ENCODE measurements around the gene RASGEF1B. TPM values are rescaled to one million over a fixed set of nuclear protein-coding genes. Genes with fewer than 3 reads are reported as not detected.

The RASGEF1B gene
- total RNA-seq, 1 donor from 2014 or later = 0.77 TPM

GRCh38 chr4:81429607-81430006 lies 42.1 kb downstream of the RASGEF1B start:
- FAIRE-seq (no peak), DNase-seq (ENCODE audit: low read depth) (no peak)
- H3K36me3 ChIP-seq (ENCODE audit: insufficient read depth, low read length) = no peaks in the 10 kb centered on the region
- H3K27ac ChIP-seq (ENCODE audit: low read depth, low read length) = no peak overlapping the region
- Mint-ChIP-seq H3K9me3 (ENCODE audit: unreplicated experiment) (no peaks in the 10 kb centered on the region), H3K4me3 (ENCODE audit: unreplicated experiment) (no peak overlapping the region), H3K4me1 (ENCODE audit: low read depth, unreplicated experiment) (peaks cover 7% of the 10 kb centered on the region), H3K36me3 (ENCODE audit: low read depth, unreplicated experiment) (peaks cover 5% of the 10 kb centered on the region), H3K27me3 (ENCODE audit: low read depth, unreplicated experiment) (no peaks in the 10 kb centered on the region), H3K27ac (ENCODE audit: unreplicated experiment) (no peak overlapping the region)
- TF ChIP-seq EZH2 (IDR thresholded peaks at IDR 0.05; ENCODE audit: insufficient read depth, low read length) (no peak), CTCF (IDR thresholded peaks at IDR 0.05; ENCODE audit: insufficient read depth, low read depth, low read length) (no peak)
- no peaks in the 10 kb centered on the region for H3K27me3 ChIP-seq (ENCODE audit: insufficient read depth, low read length)
- peaks cover 7% of the 10 kb centered on the region for H3K4me1 ChIP-seq (ENCODE audit: insufficient read depth, low read length)
- no peak overlapping the region for H3K9ac ChIP-seq (ENCODE audit: low read length)
- H3K9me3 ChIP-seq (ENCODE audit: insufficient read depth, low read depth, low read length) = no peaks in the 10 kb centered on the region
- no peak overlapping the region for H3K4me3 ChIP-seq (ENCODE audit: insufficient read depth, low read depth, low read length)
- H3K79me2 ChIP-seq (ENCODE audit: insufficient read depth, low read length) = no peaks in the 10 kb centered on the region
- no peak overlapping the region for H2AFZ ChIP-seq (ENCODE audit: low read depth, low read length)
- H3K4me2 ChIP-seq (ENCODE audit: low read length) = no peak overlapping the region
- no peaks in the 10 kb centered on the region for H4K20me1 ChIP-seq (ENCODE audit: insufficient read depth, low read length)

- Histone ChIP-seq H3K36me3 (ENCODE audit: insufficient read depth, low read length) (no peaks in the 10 kb centered on the region), H3K79me2 (ENCODE audit: insufficient read depth, low read length) (no peaks in the 10 kb centered on the region), H3K27me3 (ENCODE audit: insufficient read depth, low read length) (no peaks in the 10 kb centered on the region), H3K9ac (ENCODE audit: low read length) (no peak overlapping the region), H4K20me1 (ENCODE audit: insufficient read depth, low read length) (no peaks in the 10 kb centered on the region), H3K4me3 (ENCODE audit: insufficient read depth, low read depth, low read length) (no peak overlapping the region), H3K9me3 (ENCODE audit: insufficient read depth, low read depth, low read length) (no peaks in the 10 kb centered on the region), H3K27ac (ENCODE audit: low read depth, low read length) (no peak overlapping the region), H2AFZ (ENCODE audit: low read depth, low read length) (no peak overlapping the region), H3K4me1 (ENCODE audit: insufficient read depth, low read length) (peaks cover 7% of the 10 kb centered on the region), H3K4me2 (ENCODE audit: low read length) (no peak overlapping the region)
- peaks cover 7% of the 10 kb centered on the region for H3K4me1 Mint-ChIP-seq (ENCODE audit: low read depth, unreplicated experiment)
- FAIRE-seq = no peak
- DNase-seq (ENCODE audit: low read depth) = no peak
- TF ChIP-seq CTCF (IDR thresholded peaks at IDR 0.05; ENCODE audit: insufficient read depth, low read depth, low read length) = no peak
- no peak for TF ChIP-seq EZH2 (IDR thresholded peaks at IDR 0.05; ENCODE audit: insufficient read depth, low read length)
- no peaks in the 10 kb centered on the region for H3K27me3 Mint-ChIP-seq (ENCODE audit: low read depth, unreplicated experiment)
- H3K27ac Mint-ChIP-seq (ENCODE audit: unreplicated experiment) = no peak overlapping the region
- H3K9me3 Mint-ChIP-seq (ENCODE audit: unreplicated experiment) = no peaks in the 10 kb centered on the region
- H3K36me3 Mint-ChIP-seq (ENCODE audit: low read depth, unreplicated experiment) = peaks cover 5% of the 10 kb centered on the region
- no peak overlapping the region for H3K4me3 Mint-ChIP-seq (ENCODE audit: unreplicated experiment)
Measured at GRCh38 chr4:81429031-81429430, 42.7 kb downstream of the RASGEF1B start.

GRCh38 chr4:81428002-81428401 lies 43.7 kb downstream of the RASGEF1B start:
- FAIRE-seq = no peak
- peaks cover 7% of the 10 kb centered on the region for H3K4me1 ChIP-seq (ENCODE audit: insufficient read depth, low read length)
- Mint-ChIP-seq H3K27me3 (ENCODE audit: low read depth, unreplicated experiment) (no peaks in the 10 kb centered on the region), H3K4me1 (ENCODE audit: low read depth, unreplicated experiment) (peaks cover 7% of the 10 kb centered on the region), H3K9me3 (ENCODE audit: unreplicated experiment) (no peaks in the 10 kb centered on the region), H3K4me3 (ENCODE audit: unreplicated experiment) (no peak overlapping the region), H3K36me3 (ENCODE audit: low read depth, unreplicated experiment) (peaks cover 5% of the 10 kb centered on the region), H3K27ac (ENCODE audit: unreplicated experiment) (no peak overlapping the region)
- TF ChIP-seq EZH2 (IDR thresholded peaks at IDR 0.05; ENCODE audit: insufficient read depth, low read length) = no peak
- no peak for TF ChIP-seq CTCF (IDR thresholded peaks at IDR 0.05; ENCODE audit: insufficient read depth, low read depth, low read length)
- no peaks in the 10 kb centered on the region for H4K20me1 ChIP-seq (ENCODE audit: insufficient read depth, low read length)
- H3K27ac ChIP-seq (ENCODE audit: low read depth, low read length) = no peak overlapping the region
- peak overlapping the region; percentile 77 for H3K4me2 ChIP-seq (ENCODE audit: low read length)
- H3K79me2 ChIP-seq (ENCODE audit: insufficient read depth, low read length) = no peaks in the 10 kb centered on the region
- DNase-seq (ENCODE audit: low read depth) = no peak
- no peaks in the 10 kb centered on the region for H3K36me3 ChIP-seq (ENCODE audit: insufficient read depth, low read length)
- H3K9me3 ChIP-seq (ENCODE audit: insufficient read depth, low read depth, low read length) = no peaks in the 10 kb centered on the region
- H3K27me3 ChIP-seq (ENCODE audit: insufficient read depth, low read length) = no peaks in the 10 kb centered on the region
- H2AFZ ChIP-seq (ENCODE audit: low read depth, low read length) = no peak overlapping the region
- H3K9ac ChIP-seq (ENCODE audit: low read length) = no peak overlapping the region
- H3K4me3 ChIP-seq (ENCODE audit: insufficient read depth, low read depth, low read length) = no peak overlapping the region
